NCI-H2227 treated with DMSO at 0.1 percent for 48 hours (cell line): ENCODE results near the gene ZNF638.

Experiments used
- DNase-seq: peaks from one replicate; lab custom pipeline; 2025; lab: John Stamatoyannopoulos, UW

The ZNF638 gene

DNA sequence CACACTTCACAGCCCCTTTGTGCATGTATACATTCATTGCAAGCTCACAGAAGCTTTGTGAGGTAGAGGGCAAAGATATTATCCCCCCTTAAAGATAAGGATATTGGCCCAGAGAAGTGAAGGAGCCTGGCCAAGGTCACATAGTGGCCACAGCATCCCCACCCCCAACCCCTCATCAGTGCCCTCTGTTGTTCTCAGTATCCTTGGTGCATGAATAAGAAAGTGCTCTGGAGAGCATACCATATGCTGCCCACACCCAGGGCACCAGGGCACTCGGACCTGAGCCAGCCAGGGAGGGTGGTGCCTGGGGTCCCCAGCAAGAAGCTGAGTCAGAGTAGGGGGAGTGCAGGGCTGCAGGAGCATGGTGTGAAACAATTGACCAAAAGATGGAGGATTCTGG, 125.0 kb downstream of the ZNF638 start:
- no peak for DNase-seq

DNA sequence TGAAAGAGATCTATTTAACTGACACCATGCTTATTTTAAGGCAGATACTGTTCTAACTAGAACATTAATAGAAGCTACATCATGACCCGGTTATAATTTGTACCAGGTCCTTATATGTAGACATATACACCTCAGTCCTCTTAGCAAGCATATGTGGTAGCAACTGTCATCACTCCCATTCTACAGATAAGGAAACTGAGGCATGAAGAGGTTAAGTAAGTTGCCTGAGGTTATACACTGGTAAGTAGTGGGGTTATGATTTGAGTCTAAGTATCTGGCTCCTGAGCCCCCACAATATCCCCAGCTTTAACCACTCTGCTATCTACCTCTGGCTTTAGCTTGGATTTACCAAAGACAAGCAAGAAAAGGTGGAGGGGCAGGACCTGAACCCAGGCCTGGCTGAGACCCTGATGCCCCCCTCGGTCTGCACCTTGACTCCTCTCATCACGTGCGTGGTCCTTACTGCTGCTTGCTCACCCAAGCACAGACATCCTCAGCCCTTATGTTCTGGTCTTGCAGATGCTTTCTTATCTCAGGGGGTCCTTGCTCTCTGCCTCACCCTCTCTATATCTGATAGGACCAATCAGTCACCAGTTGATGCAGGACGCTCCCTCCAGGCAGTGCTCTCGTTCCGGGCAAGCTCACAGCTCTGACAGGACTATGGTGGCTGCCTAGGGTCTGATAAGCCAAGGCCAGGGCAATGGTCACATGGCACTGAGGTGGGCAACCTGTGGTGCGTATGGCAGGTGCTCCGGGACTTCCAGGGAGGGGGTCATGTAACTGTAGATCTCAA, 125.7 kb downstream of the ZNF638 start:
- no peak for DNase-seq

DNA sequence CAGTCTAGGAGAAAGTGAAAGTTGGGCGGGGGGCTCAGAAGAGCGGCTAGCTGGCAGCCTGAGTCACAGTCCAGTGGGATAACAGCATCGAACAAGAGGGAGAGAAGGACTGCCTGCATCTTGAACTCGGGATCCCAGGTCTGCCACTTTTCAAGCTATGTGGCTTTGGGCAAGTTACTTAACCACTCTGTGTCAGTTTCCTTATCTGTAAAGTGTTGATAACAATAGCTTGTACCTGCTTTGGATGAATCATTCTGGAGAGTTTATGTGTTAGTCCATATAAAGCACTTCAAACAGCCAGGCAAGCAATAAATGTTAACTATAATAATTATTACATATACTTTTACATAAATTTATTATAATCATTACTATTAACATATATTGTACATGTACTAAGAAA, 126.3 kb downstream of the ZNF638 start:
- no peak for DNase-seq

DNA sequence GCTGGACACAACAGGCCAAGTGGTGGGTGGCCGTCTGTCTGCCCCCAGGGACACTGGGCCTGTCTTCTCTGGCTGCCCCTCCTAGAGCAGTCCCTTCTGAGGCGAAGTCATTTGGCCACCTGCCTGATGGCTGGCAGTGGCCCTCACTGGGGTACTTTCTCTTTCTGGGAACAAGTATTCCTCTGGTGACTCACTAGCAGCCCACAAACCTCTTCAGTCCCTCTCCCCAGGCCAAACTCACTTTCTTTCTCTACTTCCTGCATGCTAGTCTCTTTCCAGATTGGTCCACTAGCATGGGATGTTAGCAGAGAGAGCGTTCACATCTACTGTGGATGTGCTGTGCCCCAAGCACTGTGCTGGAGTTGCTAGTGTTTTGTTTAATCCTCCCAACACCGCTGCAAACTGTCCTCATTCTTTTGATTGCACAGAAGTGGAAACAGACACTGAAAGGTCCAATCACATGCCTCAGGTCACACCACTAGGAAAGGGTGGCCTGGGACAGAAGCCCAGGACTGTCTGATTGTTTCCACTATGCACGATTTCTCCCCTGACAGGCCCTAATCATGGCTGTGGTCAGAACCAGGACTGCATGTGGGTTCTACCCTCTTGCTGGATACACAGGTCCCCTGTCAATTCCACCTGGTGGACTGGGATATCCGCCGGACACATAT, 127.0 kb downstream of the ZNF638 start:
- DNase-seq: no peak

DNA sequence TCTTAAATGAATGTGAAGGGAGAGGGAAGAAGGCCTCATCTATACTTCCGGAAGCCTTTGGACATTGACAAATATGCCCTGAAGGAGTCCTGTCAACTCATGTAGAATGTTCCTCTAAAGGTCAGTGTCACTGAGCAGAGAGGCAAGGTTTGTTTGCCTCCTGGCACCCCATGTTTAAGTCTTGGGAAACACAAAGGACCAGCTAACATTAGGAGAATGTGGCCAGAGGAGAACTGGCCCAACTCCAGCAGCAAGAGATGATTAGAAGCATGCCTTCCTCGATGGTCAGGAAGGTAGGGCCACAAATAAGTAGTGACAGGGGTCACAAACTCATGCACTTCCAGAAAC, 127.5 kb downstream of the ZNF638 start:
- DNase-seq: no peak

DNA sequence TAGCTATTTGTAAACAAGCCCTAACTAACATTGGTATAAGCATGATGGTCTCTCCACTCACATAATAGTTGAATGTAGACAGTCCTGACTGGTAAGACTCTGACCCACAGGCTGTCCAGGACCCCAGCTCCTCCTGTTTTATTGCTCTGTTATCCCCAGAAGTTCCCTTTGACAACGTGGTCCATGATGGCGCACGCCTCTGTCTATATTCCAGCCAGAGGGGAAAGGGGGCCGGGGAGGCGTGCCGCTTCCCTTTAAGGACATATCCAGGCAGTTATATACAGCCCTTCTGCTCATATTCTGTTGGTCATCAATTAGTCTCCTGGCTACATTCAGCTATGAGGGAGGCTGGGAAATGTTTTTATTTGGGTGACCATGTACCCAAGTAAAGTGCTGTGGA, 128.5 kb downstream of the ZNF638 start:
- no peak for DNase-seq

DNA sequence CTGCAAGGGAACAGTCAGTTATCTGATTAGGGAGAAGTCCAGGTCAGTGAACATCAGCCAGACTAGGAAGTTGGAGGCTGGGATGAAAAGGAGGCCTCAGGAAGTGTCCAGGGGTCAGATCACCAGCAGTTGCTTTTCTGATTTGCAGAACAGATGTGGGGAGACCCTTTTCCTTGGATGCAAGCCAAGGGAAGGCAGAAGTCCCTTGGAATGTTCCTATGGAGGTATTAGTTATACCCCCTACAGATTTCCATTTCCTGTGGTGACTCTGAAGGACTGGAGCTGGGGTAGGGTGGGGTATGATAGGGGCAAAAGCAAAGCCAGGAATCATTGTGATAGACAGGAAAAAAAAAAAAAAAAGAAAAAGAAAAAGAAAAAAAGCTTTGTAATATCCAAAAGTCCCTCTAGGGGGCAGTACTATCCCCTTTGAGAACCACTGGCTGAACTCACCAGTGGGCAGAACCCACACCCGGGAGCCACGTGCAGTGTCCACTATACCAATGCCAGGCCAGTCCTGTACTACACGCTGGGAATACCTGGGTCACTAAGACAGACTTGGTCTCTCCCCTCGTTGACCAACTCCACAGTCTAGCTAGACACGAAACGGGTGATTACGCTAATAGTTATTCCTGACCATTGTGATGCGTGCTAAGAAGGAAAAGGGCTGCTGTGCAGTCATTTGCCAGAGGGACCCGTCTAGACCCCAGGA, 129.2 kb downstream of the ZNF638 start:
- no peak for DNase-seq

DNA sequence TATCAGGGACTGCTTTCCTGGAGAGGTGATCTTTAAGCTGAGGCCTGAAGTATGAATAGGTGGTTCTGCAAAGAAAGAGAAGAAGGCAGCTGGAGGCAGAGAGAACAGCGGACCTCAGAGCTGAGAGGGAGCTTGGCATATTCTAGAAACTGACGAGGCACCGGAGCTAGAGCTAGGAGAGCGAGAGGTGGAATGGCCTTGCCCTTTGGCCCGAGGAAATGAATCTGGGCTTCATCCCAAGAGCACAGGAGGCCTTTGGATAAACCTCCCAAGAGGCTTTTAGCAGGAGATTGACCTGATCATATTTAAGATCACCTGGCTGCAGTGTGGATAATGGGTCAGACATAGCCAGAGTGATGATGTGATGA, 129.7 kb downstream of the ZNF638 start:
- DNase-seq: no peak

DNA sequence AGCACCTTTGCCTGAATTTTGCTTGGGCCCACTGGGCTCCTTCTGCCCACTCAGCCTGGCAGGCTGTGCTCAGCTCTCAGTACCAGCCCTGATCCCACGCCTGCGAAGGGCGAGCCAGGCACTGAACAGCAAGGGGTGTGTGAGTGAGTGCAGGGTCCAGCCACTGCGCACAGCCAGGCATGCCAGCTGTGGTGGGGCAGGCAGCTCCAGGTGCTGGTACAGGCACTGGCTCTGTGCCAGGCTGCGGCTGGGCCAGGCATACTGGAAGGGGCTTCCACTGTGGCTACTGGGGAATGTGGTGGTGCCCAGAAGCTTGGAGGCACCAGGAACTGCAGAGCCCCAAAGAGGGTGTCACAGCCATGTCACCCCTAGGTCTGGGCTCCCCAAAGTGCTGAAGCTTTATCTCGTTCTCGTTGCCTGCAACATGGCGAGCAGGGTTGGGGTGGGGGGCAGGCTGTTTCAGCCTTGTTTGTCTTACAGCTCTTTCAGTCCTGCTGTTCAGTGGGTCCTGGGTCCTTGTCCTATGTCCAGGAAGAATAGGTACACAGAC, 130.5 kb downstream of the ZNF638 start:
- no peak for DNase-seq

DNA sequence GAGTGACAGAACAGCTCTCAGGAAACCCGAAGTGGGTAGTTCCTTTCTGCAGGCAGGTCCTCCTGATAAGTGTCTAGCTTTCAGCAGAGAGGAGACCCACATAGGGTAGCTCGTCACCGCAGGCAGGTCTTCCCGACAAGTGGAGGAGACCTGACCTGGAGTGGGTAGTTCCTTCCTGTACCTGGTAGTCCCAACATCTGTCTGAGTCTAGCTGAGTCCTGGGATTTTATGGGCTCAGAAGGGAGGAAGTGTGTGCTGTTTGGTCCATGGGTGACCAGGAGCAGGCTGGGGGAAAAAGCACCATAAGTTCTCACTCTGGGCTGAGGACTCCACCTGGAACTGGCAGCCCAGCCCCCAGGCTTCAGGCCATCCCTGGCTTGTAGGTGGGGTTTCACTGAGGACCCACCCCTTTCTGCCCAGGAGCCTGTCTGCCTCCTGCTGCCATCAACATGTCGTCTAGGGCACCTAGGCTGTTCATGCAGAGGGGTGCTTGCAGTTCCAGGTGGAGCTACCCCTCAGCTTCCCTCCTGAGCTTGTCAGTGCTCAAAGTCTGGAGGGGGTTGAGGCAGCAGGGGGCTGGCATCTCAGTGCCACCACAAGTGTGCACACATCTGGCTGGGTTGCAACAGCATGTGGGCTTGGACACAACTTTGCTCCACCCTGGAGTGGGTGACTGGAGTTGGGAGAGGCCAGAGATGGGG, 131.2 kb downstream of the ZNF638 start:
- no peak for DNase-seq

DNA sequence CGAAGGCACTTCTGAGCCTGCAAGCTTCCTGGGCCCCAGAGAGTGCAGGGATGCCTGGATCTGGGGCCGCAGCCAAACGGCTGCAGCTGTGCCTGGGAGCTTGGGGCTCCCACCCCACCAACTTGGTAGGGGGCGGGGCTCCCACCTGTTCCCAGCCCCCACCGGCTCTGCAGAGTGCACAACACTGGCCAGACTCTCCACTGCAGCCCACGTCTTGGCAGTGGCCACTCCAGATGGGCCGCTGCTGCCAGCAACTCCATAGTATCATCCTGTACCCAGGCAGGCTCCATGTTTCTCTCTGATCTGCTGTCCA, 131.7 kb downstream of the ZNF638 start:
- DNase-seq: no peak

DNA sequence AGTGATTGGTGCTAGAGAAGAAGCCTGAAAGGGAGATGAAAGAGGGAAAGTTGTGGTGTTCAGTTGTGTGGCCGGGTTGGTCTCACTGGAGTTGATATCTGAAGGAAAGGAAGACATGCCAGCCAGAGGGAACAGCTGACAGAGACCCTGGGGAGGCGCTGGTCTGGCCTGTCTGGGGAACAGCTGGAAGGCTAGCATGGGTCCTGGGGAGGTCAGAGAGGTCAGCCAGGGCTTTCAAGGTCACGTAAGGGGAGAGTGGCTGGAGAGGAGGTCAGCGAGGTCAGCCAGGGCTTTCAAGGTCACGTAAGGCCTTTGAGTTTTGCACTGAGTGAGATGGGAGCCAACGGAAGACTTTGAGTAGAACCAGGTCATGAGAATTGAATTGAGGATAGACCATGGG, 132.8 kb downstream of the ZNF638 start:
- DNase-seq: no peak

DNA sequence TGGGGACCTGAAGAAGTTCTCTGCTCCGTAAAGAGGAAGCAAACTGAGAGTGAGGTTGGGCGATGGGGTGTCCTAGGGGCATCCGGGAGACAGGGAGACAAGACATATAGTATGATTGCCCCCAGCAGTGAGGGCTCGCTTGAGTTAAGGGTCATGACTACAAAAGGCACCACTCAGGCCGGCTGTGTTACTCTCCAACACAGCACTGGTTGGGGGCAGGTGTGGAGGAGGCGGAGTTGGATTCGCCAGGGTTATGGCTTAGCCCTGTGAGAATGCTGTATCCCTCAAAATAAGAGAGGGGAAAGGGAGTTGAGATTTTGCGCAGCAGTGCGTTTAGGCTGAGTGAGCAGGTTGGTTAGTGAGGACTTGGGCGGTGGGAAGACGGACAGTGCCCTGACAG, 133.8 kb downstream of the ZNF638 start:
- no peak for DNase-seq

DNA sequence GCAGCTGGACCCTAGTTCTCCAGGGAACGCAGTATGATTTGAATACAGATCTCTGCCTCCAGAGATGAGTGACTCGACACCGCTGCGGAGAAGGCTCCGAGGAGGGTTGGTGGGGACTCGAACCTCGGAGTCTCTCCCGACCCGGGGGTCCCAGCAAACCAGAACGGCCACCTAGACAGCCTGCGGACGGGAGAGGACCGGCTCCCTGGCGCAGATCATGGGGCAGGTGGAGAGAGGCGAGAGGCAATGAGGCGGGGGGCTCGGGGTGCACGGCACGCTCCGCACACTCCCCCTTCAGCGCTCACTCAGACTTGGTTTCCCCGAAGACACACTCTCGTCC, 134.3 kb downstream of the ZNF638 start:
- DNase-seq: no peak

DNA sequence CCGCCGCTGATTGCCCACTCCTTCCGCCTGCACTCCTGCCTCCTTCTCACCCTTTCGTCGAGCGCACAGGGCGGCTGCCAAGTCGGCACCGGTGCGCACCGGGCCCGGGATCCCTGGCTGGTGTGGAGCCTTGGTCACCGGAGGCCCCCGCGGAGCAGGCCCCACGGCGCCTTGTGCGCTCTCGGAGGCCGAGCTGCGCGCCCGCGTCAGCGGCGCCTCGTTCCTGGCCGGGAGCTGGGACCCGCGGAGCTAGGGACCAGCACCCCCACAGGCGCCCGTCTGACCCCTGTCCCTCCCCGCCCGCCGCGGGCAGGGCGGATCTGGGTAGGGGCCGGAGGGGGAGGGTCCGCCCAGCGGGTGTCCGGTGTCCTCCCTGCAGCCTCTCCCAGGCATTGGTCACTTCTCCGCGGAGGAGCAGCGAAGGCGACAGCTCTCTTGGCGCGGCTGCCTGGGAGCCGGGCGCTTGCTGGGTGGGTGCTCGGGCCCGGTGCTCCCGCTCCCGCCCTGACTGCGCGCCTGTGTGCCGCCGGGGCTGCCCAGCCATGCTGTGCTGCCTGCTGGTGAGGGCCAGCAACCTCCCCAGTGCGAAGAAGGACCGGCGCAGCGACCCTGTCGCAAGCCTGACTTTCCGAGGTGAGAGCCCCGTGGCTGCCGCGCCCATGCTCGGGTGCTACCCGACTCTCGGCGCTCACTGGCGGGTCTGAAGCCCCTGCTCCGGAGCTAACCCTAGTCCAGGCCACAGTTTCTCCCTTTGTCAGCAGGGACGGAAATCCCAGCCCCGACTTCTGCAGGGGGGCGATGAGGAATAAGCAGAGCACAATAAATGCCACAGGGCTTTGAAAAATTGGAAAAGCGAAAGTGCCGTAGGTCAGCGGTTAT, 135.0 kb downstream of the ZNF638 start:
- no peak for DNase-seq

DNA sequence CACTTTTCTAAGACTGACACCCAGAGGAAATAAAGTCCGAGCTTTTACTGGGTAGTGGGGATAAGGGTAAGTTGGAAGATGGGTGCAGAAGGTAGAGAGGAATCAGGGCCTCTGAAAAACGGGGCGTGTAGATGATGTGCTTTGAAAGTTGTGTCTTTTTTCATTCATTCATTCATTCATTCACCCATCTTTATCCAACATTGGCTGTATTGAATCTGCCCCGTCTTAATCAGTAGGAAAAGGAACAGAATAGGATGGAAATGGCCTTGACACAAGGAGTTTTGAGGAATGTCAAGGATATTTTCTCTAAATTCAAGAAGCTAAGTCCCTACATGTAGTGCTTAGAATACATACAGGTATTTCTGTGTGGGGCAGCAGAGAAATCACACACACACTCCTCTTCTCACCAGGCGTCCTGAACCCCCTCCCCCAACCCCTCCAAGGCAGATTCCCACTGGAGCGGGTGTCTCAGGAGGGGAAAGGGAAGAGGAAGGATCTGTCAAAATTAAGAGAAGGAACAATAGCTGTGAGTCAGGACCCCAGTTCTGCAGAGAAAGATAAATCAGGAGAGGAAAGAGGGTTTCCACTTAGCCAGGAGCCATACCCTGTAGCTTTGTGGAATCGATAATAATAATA, 135.7 kb downstream of the ZNF638 start:
- DNase-seq: no peak

DNA sequence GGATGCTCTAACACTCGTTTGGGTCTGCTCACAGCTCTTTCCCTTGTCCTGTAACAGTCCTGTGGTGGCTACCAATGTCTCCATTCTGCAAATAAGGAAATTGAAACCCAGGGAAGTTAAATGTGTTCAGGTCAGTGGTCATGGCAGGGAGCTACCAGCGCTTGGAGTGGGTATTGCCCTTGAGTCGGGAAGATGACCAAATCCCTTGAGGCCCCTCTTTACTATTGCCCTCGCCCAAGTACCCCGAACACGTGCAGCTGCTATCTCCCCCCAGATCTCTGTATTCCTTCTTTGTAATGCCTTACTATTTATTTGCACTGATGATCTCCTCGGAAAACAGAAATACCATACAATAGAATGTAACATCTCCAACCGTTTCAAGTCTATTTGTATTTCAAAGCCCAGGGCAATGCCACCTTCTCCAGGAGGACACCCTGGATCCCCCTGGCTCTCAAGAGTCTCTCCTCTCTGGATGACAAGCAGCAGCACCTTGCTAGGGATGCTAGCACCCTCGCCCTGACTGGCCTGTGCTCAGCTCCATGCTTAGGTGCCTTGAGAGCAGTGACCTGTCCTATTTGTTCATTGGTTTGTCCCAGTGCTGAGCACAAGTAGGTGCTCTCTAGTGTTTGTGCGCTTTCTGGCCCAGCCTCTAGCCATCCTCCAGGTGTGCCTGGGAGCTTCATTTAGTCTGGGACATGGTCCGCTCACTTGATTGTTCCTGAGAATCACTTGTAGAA, 136.9 kb downstream of the ZNF638 start:
- no peak for DNase-seq

DNA sequence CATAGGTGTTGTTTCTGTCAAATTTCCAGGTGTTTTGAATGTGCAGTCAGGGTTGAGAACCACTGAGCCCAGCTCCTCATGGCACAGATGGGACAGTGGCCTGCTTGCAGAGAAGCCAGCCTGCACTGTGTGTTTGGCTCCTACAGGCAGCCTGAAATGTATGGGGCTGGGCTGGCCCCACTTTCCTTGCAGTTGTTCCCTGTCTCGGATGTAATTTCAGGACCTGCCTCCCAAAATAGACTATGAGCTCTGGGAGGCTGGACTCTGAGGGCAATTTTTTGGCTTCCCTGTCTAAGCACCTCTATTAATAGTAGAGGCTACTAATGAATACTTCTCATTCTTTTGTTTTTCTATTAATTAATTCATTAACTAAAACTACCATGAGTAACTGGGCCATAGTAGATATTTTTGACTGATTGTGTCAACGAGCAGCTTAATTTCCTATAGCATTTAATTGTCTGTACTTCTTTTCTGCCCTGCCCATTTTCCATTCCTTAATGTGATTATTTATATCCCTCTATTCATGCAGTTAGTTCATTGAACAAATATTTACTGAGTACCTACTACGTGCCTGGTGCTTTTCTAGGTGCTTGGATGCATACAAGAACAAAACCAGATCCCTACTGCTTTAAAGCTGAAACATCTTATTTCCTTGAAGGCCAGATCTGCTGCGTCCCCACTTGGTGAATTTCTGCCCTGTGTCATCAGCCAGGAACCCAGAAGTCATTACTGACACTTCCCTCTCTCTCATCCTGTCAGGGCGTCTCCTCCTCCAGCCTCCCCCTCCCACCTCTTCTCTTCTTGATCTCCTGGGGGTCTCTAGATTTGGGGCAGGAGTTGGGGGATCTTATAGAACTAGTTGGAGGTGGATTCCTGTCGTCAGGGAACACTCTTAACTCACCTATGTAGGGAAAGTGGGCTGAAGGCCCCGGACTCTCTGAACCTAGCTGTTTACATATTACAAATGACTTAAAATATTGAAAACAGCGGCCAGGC, 138.1 kb downstream of the ZNF638 start:
- no peak for DNase-seq

DNA sequence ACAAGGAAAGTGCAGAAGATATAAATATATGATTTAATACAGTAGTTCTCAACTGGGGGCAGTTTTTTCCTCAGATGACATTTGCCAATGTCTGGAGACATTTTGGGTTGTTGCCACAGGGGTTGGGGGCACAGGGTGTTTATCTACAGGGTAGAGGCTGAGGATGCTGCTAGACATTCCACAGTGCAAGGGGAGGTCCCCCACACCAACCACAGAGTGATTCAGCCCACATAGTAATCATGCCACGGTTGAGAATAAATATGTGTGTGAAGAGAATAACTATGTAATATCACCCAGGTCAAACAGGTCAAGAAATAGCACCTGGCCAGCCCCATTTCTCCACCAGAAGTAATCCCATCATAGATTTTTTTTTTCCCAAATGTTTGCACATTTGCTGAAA, 139.7 kb downstream of the ZNF638 start:
- no peak for DNase-seq
